HepG2 (cell line): ENCODE data around the gene TNFAIP8L2. TPM values are rescaled to one million over a fixed set of nuclear protein-coding genes. Genes with fewer than 3 reads are reported as not detected.

ENCODE experiments used
- CHD4 ChIP-seq: fragments of 200-600 bp; sonication (generic); IDR thresholded peaks from 2 replicates; pipeline ENCODE4 v1.7.0; 2017; ENCODE audit warnings: mild to moderate bottlenecking, low read length, borderline replicate concordance
- ELF3 ChIP-seq: IDR thresholded peaks from 2 replicates; pipeline ENCODE4 v1.6.1; 2016; ENCODE audit warnings: missing genetic modification reagents, missing compliant biosample characterization
- GMEB2 ChIP-seq: IDR thresholded peaks from 2 replicates; pipeline ENCODE4 v1.6.1; 2016; ENCODE audit warnings: missing biosample characterization, missing genetic modification reagents, low read depth
- IKZF4 ChIP-seq: sonication (generic); formaldehyde crosslinking; IDR thresholded peaks from 2 replicates; pipeline ENCODE4 v1.5.1; 2020; ENCODE audit warnings: borderline replicate concordance, mild to moderate bottlenecking, low read depth, missing genetic modification reagents; ENCODE audit errors: not compliant biosample characterization
- KDM5A ChIP-seq: fragments of 200-600 bp; sonication (generic); IDR thresholded peaks from 2 replicates; pipeline ENCODE4 v1.7.0; 2018; ENCODE audit warnings: antibody characterized with exemption, mild to moderate bottlenecking, low read length, borderline replicate concordance
- KLF6 ChIP-seq: IDR thresholded peaks from 2 replicates; pipeline ENCODE4 v1.8.0; 2016; ENCODE audit warnings: missing biosample characterization, missing genetic modification reagents
- MIXL1 ChIP-seq: IDR thresholded peaks from 2 replicates; pipeline ENCODE4 v1.6.1; 2016
- NONO ChIP-seq, 2 experiments: fragments of 450-650 bp in 1 of 2; sonication (generic) in 1 of 2; formaldehyde crosslinking in 1 of 2; IDR thresholded peaks in 1 of 2; conservative IDR thresholded peaks in 1 of 2; 2 replicates each; pipeline versions ENCODE4 v1.6.1 to v1.8.0; 2017 to 2022; ENCODE audit warnings: mild to moderate bottlenecking in 1 of 2, missing genetic modification reagents in 1 of 2, moderate library complexity in 1 of 2
- PHF8 ChIP-seq: sonication (generic); formaldehyde crosslinking; IDR thresholded peaks from 2 replicates; pipeline ENCODE4 v1.5.0; 2020; ENCODE audit warnings: missing genetic modification reagents
- PLSCR1 ChIP-seq: sonication (generic); formaldehyde crosslinking; IDR thresholded peaks from 2 replicates; pipeline ENCODE4 v1.5.0; 2020; ENCODE audit warnings: missing genetic modification reagents, mild to moderate bottlenecking, borderline replicate concordance
- REL ChIP-seq: sonication (generic); formaldehyde crosslinking; conservative IDR thresholded peaks from 2 replicates; pipeline ENCODE4 v1.8.0; 2022; ENCODE audit warnings: mild to moderate bottlenecking, missing genetic modification reagents, moderate library complexity
- THAP11 ChIP-seq: IDR thresholded peaks from 2 replicates; pipeline ENCODE4 v1.6.1; 2016; ENCODE audit warnings: missing biosample characterization, missing genetic modification reagents
- ZBTB37 ChIP-seq: sonication (generic); formaldehyde crosslinking; IDR thresholded peaks from 2 replicates; pipeline ENCODE4 v1.4.0; 2020; ENCODE audit warnings: mild to moderate bottlenecking, missing genetic modification reagents
- ZFAT ChIP-seq: sonication (generic); formaldehyde crosslinking; conservative IDR thresholded peaks from 2 replicates; pipeline ENCODE4 v1.8.1; 2023; ENCODE audit warnings: missing genetic modification reagents, inconsistent platforms
- ZSCAN31 ChIP-seq: sonication (generic); formaldehyde crosslinking; IDR thresholded peaks from 2 replicates; pipeline ENCODE4 v1.5.0; 2020; ENCODE audit warnings: low read depth, mild to moderate bottlenecking, missing genetic modification reagents
- polyA plus RNA-seq, 8 experiments: library from polyadenylated mRNA; depleted of rRNA in 3 of 8; stranded (reverse) in 7 of 8; unstranded in 1 of 8; fragments of >200 nt; fragmentation: Illumina TruSeq in 4 of 8; extraction: Trizol in 4 of 8; gene quantifications; 2 replicates each; pipeline versions ENCODE4 v1.2.1 to v1.2.3, GENCODE V29; 2011 to 2016; ENCODE audit warnings: low read depth in 4 of 8, missing spikeins in 1 of 8, mixed read lengths in 1 of 8; ENCODE audit not compliant: insufficient read depth in 1 of 8
- total RNA-seq, 5 experiments: library from RNA; depleted of rRNA; stranded (reverse); fragments of >200 nt; fragmentation: Illumina TruSeq; extraction: Trizol; gene quantifications; 2 replicates each; pipeline ENCODE4 v1.2.3, GENCODE V29; 2016; ENCODE audit warnings: low read depth in 1 of 5

Gene TNFAIP8L2
- total and polyA plus RNA-seq, 2 of the 13 experiments (the other 11 are each of a cell fraction or from before 2014, with no cell fraction given) = not detected

GRCh38 chr1:151196292-151196800 is 39.9 kb downstream of the TNFAIP8L2 start (continued):
- TF ChIP-seq GMEB2 (CRISPR knock-in tag) (no peak), PLSCR1 (no peak), KDM5A (peak; percentile 53; the same call in 1 of the 2 replicates), THAP11 (peak; percentile 28; the same call in 1 of the 2 replicates), ZFAT (CRISPR knock-in tag) (no peak), ELF3 (CRISPR knock-in tag) (peak; percentile 33; the same call in 1 of the 2 replicates), REL (CRISPR knock-in tag) (0 out of 2 replicates have a peak, but pooled peaks have one; percentile 32), NONO (IDR thresholded peaks at IDR 0.05) (no peak), NONO (CRISPR knock-in tag; conservative IDR thresholded peaks at IDR 0.05) (0 out of 2 replicates have a peak, but pooled peaks have one; percentile 6), MIXL1 (CRISPR knock-in tag) (0 out of 2 replicates have a peak, but pooled peaks have one; percentile 39), ZBTB37 (0 out of 2 replicates have a peak, but pooled peaks have one; percentile 1), PHF8 (0 out of 2 replicates have a peak, but pooled peaks have one; percentile 2), KLF6 (CRISPR knock-in tag) (no peak), CHD4 (no peak), ZSCAN31 (CRISPR knock-in tag) (0 out of 2 replicates have a peak, but pooled peaks have one; percentile 54), IKZF4 (CRISPR knock-in tag) (no peak)
